Keratinocyte (primary cell): ENCODE results near the gene DEFB123. TPM values are rescaled to one million over a fixed set of nuclear protein-coding genes. Genes with fewer than 3 reads are reported as not detected.

Source experiments
- DNase-seq: peaks from one replicate; pipeline ENCODE4 v3.0.0-alpha.2; 2011; ENCODE audit warnings: low read depth, missing footprints, low spot score
- FAIRE-seq: peaks from 2 replicates; lab custom pipeline; 2011; peaks lifted over from hg19 to GRCh38; lab: Jason Lieb, UNC
- H2AFZ ChIP-seq: 2 replicates; pipeline ENCODE4 v1.6.0; 2012; ENCODE audit warnings: low read length, control low read depth, inconsistent platforms; ENCODE audit not compliant: control insufficient read depth
- H3K27ac ChIP-seq: 2 replicates; pipeline ENCODE4 v1.5.1; 2011; ENCODE audit warnings: low read length; ENCODE audit not compliant: control insufficient read depth, insufficient read depth
- H3K27me3 ChIP-seq: 3 replicates; pipeline ENCODE4 v1.6.0; 2011; ENCODE audit warnings: low read length; ENCODE audit not compliant: control insufficient read depth, insufficient read depth; ENCODE audit errors: extremely low read depth
- H3K36me3 ChIP-seq, 2 experiments: 2 replicates in 1 of 2; 3 replicates in 1 of 2; pipeline ENCODE4 v1.5.1; 2011; ENCODE audit warnings: low read length in 2 of 2, mild to moderate bottlenecking in 1 of 2; ENCODE audit not compliant: control insufficient read depth in 2 of 2, insufficient read depth in 2 of 2; ENCODE audit errors: extremely low read depth in 1 of 2
- H3K4me1 ChIP-seq: 3 replicates; pipeline ENCODE4 v1.5.1; 2011; ENCODE audit warnings: low read length; ENCODE audit not compliant: control insufficient read depth, insufficient read depth; ENCODE audit errors: extremely low read depth
- H3K4me2 ChIP-seq: 3 replicates; pipeline ENCODE4 v1.6.0; 2011; ENCODE audit warnings: low read depth, low read length; ENCODE audit not compliant: control insufficient read depth, insufficient read depth; ENCODE audit errors: extremely low read depth
- H3K4me3 ChIP-seq, 3 experiments: fragments of 200-600 bp in 1 of 3; sonication (generic) in 1 of 3; 2 replicates in 2 of 3; 3 replicates in 1 of 3; pipeline ENCODE4 v1.5.1; 2011 to 2016; ENCODE audit warnings: low read length in 3 of 3, mild to moderate bottlenecking in 3 of 3, control low read depth in 2 of 3, inconsistent platforms in 1 of 3, low read depth in 1 of 3, mixed read lengths in 1 of 3, mixed run types in 1 of 3, moderate library complexity in 1 of 3; ENCODE audit not compliant: control insufficient read depth in 2 of 3, insufficient read depth in 2 of 3; ENCODE audit errors: extremely low read depth in 1 of 3
- H3K79me2 ChIP-seq: 2 replicates; pipeline ENCODE4 v1.6.0; 2012; ENCODE audit warnings: low read length; ENCODE audit not compliant: control insufficient read depth, insufficient read depth
- H3K9ac ChIP-seq: 3 replicates; pipeline ENCODE4 v1.6.0; 2011; ENCODE audit warnings: low read length; ENCODE audit not compliant: control insufficient read depth, insufficient read depth; ENCODE audit errors: extremely low read depth
- H3K9me1 ChIP-seq: 3 replicates; pipeline ENCODE4 v1.6.0; 2011; ENCODE audit warnings: low read length; ENCODE audit not compliant: control insufficient read depth, insufficient read depth; ENCODE audit errors: extremely low read depth
- H3K9me3 ChIP-seq: 2 replicates; pipeline ENCODE4 v1.5.1; 2012; ENCODE audit warnings: low read depth, low read length; ENCODE audit not compliant: control insufficient read depth
- H4K20me1 ChIP-seq: 3 replicates; pipeline ENCODE4 v1.6.0; 2011; ENCODE audit warnings: low read length; ENCODE audit not compliant: control insufficient read depth, insufficient read depth; ENCODE audit errors: extremely low read depth
- EZH2 ChIP-seq: IDR thresholded peaks from one replicate; pipeline ENCODE4 v1.6.1; 2012; ENCODE audit warnings: inconsistent platforms, mild to moderate bottlenecking, low read length, moderate library complexity
- dilution Hi-C: fragments of 300-500 bp; cut with MboI; formaldehyde crosslinking; loops from one replicate; pipeline ENCODE4 v1.7.0; 2020; ENCODE audit warnings: low sequenced_read_pairs; ENCODE audit not compliant: extremely low pct_ligation_motif_present
- polyA plus RNA-seq, 5 experiments: library from polyadenylated mRNA; depleted of rRNA in 3 of 5; stranded (reverse) in 3 of 5; stranded (forward) in 1 of 5; unstranded in 1 of 5; fragments of >200 nt; gene quantifications; 1 replicate in 1 of 5; 2 replicates in 3 of 5; 3 replicates in 1 of 5; pipeline versions ENCODE4 v1.2.1 to v1.2.3, GENCODE V29; 2011 to 2012; ENCODE audit warnings: missing spikeins in 2 of 5, low read depth in 1 of 5, low replicate concordance in 1 of 5
- TF ChIP-seq, protein P1 (sequence below), 3 experiments: IDR thresholded peaks in 1 of 3; conservative IDR thresholded peaks in 1 of 3; optimal IDR thresholded peaks in 1 of 3; 2 replicates in 2 of 3; 3 replicates in 1 of 3; pipeline versions ENCODE3 to v1.5.1; 2011; ENCODE audit warnings: low read length in 3 of 3, mild to moderate bottlenecking in 3 of 3, moderate library complexity in 2 of 3, control low read depth in 1 of 3, inconsistent platforms in 1 of 3; ENCODE audit not compliant: insufficient read depth in 2 of 3; ENCODE audit errors: extremely low read depth in 1 of 3

DEFB123 gene
- polyA plus RNA-seq, 1 donor (not counting 4 experiments of a cell fraction or from before 2014, with no cell fraction given), result not detected

DNA sequence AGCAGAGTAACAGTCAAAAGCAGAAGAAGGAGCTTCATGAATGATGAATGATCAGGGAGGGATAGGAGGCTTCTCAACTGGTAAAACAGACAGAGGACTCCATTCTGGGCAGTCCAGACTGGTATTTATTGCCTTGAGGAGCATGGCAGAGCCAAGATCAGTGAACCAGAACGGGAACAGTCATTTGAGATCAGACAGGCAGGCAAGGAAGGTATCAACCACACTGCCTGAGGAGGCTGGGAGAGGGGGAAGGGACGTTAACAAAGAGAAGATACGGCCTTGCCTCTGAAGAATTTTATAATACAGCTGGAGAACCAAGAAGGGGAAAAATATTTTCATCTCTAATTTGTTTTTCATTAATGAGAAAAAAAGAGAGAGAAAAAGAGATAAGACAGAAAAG, 34.3 kb upstream of the DEFB123 start, which contains the start of gene DEFB121:
DEFB121 (minus strand) TSS at position 101 of the 400 bp plus-strand sequence; CDS start at position 38, 63 bp downstream.
- H4K20me1 ChIP-seq, result no peaks in the 10 kb centered on the region
- H3K4me2 ChIP-seq, result no peak within 1 kb of the TSS
- TF ChIP-seq EZH2, result no peak
- TF ChIP-seq, protein P1, sequence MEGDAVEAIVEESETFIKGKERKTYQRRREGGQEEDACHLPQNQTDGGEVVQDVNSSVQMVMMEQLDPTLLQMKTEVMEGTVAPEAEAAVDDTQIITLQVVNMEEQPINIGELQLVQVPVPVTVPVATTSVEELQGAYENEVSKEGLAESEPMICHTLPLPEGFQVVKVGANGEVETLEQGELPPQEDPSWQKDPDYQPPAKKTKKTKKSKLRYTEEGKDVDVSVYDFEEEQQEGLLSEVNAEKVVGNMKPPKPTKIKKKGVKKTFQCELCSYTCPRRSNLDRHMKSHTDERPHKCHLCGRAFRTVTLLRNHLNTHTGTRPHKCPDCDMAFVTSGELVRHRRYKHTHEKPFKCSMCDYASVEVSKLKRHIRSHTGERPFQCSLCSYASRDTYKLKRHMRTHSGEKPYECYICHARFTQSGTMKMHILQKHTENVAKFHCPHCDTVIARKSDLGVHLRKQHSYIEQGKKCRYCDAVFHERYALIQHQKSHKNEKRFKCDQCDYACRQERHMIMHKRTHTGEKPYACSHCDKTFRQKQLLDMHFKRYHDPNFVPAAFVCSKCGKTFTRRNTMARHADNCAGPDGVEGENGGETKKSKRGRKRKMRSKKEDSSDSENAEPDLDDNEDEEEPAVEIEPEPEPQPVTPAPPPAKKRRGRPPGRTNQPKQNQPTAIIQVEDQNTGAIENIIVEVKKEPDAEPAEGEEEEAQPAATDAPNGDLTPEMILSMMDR (optimal IDR thresholded peaks at IDR 0.05 in 1 of 3, IDR thresholded peaks at IDR 0.05 in 1 of 3, conservative IDR thresholded peaks at IDR 0.05 in 1 of 3; ENCODE audit: extremely low read depth in 1 of 3, insufficient read depth in 2 of 3, low read length in 3 of 3), result no peak
- no peak within 1 kb of the TSS for H3K9ac ChIP-seq
- H3K27ac ChIP-seq, result no peak within 1 kb of the TSS
- no peak within 1 kb of the TSS for H3K4me3 ChIP-seq
- no peak within 1 kb of the TSS for H2AFZ ChIP-seq
- dilution Hi-C loops, result no loop called here
- FAIRE-seq (no peak), DNase-seq (no peak)
- no peaks in the 10 kb centered on the region for H3K27me3 ChIP-seq
- H3K9me3 ChIP-seq, result no peaks in the 10 kb centered on the region
- H3K9me1 ChIP-seq, result no peaks in the 10 kb centered on the region
- no peaks in the 10 kb centered on the region for H3K4me1 ChIP-seq
- no peaks in the 10 kb centered on the region for H3K36me3 ChIP-seq
- H3K79me2 ChIP-seq, result no peaks in the 10 kb centered on the region

DNA sequence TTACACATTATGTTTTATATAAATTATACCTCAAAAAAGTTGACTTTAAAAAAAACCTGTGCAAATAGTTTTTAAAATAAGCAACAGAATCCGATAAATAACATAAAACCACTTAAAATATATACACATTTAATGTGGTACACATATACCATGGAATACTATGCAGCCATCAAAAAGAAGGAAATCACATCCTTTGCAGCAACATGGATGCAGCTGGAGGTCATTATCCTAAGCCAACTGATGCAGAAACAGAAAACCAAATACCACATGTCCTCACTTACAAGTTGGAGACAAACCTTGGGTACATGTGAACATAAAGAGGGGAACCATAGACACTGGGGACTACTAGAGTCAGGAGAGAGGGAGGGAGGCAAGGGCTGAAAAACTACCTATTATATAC, 30.4 kb upstream of the DEFB123 start:
- no peaks in the 10 kb centered on the region for H3K4me1 ChIP-seq
- no peak overlapping the region for H3K9ac ChIP-seq
- no peak overlapping the region for H3K4me3 ChIP-seq
- H3K9me3 ChIP-seq, result no peaks in the 10 kb centered on the region
- no peaks in the 10 kb centered on the region for H3K36me3 ChIP-seq
- no peak overlapping the region for H2AFZ ChIP-seq
- H3K27ac ChIP-seq, result no peak overlapping the region
- H4K20me1 ChIP-seq, result no peaks in the 10 kb centered on the region
- H3K79me2 ChIP-seq, result no peaks in the 10 kb centered on the region
- no peaks in the 10 kb centered on the region for H3K9me1 ChIP-seq
- FAIRE-seq (no peak), DNase-seq (no peak)
- no peaks in the 10 kb centered on the region for H3K27me3 ChIP-seq
- dilution Hi-C loops, result no loop called here
- H3K4me2 ChIP-seq, result no peak overlapping the region
- no peak for TF ChIP-seq EZH2
- TF ChIP-seq, protein P1 (optimal IDR thresholded peaks at IDR 0.05 in 1 of 3, IDR thresholded peaks at IDR 0.05 in 1 of 3, conservative IDR thresholded peaks at IDR 0.05 in 1 of 3; ENCODE audit: extremely low read depth in 1 of 3, insufficient read depth in 2 of 3, low read length in 3 of 3), result no peak
